ENCODE results near the gene CATSPERB. TPM values are rescaled to one million over a fixed set of nuclear protein-coding genes. Genes with fewer than 3 reads are reported as not detected.

Gene CATSPERB
- total RNA-seq = not detected in 2 replicates

GRCh38 chr14:91731986-91732385 lies at the start of gene CATSPERB:
CATSPERB (minus strand) TSS chr14:91732086; CDS start chr14:91729479, 2,607 bp downstream.

Other genes with a start within 250 kb of the CATSPERB start
- gene PPP4R3A, start 221.8 kb downstream of the CATSPERB start, total RNA-seq = 32.7 and 33.1 TPM in 2 replicates
- 0.16 and 2.7 TPM in 2 replicates for gene TC2N, start 135.4 kb upstream of the CATSPERB start, total RNA-seq
- 5.7 and 12.3 TPM in 2 replicates for gene FBLN5, start 215.6 kb upstream of the CATSPERB start, total RNA-seq